Ishikawa (cell line): ENCODE measurements around the gene CACNA1D.

Experiments used
- CEBPB ChIP-seq: IDR thresholded peaks from 2 replicates; pipeline ENCODE4 v1.6.1; 2012
- CREB1 ChIP-seq: IDR thresholded peaks from 2 replicates; pipeline ENCODE4 v1.6.1; 2012; ENCODE audit warnings: low read depth
- EGR1 ChIP-seq: IDR thresholded peaks from 2 replicates; pipeline ENCODE4 v1.6.1; 2012
- EP300 ChIP-seq: IDR thresholded peaks from 2 replicates; pipeline ENCODE4 v1.6.1; 2012; ENCODE audit warnings: borderline replicate concordance
- FOXM1 ChIP-seq: IDR thresholded peaks from 2 replicates; pipeline ENCODE4 v1.6.1; 2012; ENCODE audit warnings: low read depth, borderline replicate concordance
- RAD21 ChIP-seq: IDR thresholded peaks from 2 replicates; pipeline ENCODE4 v1.6.1; 2012; ENCODE audit warnings: low read depth
- TAF1 ChIP-seq: IDR thresholded peaks from 2 replicates; pipeline ENCODE4 v1.6.1; 2012; ENCODE audit warnings: low read depth, mild to moderate bottlenecking
- TCF12 ChIP-seq: IDR thresholded peaks from 2 replicates; pipeline ENCODE4 v1.6.1; 2012; ENCODE audit warnings: low read depth
- YY1 ChIP-seq: IDR thresholded peaks from 2 replicates; pipeline ENCODE4 v1.6.1; 2012; ENCODE audit warnings: low read depth
- ZBTB7A ChIP-seq: IDR thresholded peaks from 2 replicates; pipeline ENCODE4 v1.6.1; 2012; ENCODE audit warnings: low read depth
- TF ChIP-seq, protein P1 (sequence below): IDR thresholded peaks from 2 replicates; pipeline ENCODE4 v1.6.1; 2012
- TF ChIP-seq, protein P2 (sequence below): IDR thresholded peaks from 2 replicates; pipeline ENCODE4 v1.6.1; 2012; ENCODE audit warnings: low read depth, mild to moderate bottlenecking
- TF ChIP-seq, protein P3 (sequence below): IDR thresholded peaks from 2 replicates; pipeline ENCODE4 v1.6.1; 2012

DNA sequence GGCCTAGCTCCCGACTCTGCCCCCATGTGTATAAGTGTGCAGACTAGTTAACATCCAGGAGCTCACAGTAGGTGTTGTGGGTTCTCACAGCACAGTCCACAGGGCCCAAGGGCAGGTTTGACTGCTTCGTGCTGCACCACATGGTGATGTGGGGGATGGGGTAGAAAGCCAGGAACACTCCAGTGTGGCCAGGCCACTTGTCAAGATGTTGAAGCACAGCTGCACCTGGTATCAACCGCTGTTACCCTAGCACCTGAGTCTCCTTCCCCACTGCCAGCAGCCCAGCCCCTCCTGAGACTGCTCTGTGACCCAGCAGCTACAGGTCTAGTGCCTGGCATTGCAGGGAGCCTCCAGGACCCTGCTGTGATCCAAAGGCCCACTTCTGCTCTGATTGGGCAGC, 298.5 kb downstream of the CACNA1D start:
- TF ChIP-seq TAF1 (no peak), RAD21 (no peak), YY1 (no peak), TCF12 (no peak), EGR1 (no peak), ZBTB7A (no peak), EP300 (no peak), CREB1 (no peak), CEBPB (no peak), FOXM1 (no peak)
- TF ChIP-seq, protein P1, sequence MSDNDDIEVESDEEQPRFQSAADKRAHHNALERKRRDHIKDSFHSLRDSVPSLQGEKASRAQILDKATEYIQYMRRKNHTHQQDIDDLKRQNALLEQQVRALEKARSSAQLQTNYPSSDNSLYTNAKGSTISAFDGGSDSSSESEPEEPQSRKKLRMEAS = no peak
- TF ChIP-seq, protein P2, sequence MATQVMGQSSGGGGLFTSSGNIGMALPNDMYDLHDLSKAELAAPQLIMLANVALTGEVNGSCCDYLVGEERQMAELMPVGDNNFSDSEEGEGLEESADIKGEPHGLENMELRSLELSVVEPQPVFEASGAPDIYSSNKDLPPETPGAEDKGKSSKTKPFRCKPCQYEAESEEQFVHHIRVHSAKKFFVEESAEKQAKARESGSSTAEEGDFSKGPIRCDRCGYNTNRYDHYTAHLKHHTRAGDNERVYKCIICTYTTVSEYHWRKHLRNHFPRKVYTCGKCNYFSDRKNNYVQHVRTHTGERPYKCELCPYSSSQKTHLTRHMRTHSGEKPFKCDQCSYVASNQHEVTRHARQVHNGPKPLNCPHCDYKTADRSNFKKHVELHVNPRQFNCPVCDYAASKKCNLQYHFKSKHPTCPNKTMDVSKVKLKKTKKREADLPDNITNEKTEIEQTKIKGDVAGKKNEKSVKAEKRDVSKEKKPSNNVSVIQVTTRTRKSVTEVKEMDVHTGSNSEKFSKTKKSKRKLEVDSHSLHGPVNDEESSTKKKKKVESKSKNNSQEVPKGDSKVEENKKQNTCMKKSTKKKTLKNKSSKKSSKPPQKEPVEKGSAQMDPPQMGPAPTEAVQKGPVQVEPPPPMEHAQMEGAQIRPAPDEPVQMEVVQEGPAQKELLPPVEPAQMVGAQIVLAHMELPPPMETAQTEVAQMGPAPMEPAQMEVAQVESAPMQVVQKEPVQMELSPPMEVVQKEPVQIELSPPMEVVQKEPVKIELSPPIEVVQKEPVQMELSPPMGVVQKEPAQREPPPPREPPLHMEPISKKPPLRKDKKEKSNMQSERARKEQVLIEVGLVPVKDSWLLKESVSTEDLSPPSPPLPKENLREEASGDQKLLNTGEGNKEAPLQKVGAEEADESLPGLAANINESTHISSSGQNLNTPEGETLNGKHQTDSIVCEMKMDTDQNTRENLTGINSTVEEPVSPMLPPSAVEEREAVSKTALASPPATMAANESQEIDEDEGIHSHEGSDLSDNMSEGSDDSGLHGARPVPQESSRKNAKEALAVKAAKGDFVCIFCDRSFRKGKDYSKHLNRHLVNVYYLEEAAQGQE = no peak
- TF ChIP-seq, protein P3, sequence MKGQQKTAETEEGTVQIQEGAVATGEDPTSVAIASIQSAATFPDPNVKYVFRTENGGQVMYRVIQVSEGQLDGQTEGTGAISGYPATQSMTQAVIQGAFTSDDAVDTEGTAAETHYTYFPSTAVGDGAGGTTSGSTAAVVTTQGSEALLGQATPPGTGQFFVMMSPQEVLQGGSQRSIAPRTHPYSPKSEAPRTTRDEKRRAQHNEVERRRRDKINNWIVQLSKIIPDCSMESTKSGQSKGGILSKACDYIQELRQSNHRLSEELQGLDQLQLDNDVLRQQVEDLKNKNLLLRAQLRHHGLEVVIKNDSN = no peak
